CD4-positive, alpha-beta T cell treated with Interleukin-17A for 1 hour (primary cell): Measurements from ENCODE around the gene TCP11L1.
A peak's percentile ranks its signal among the peaks of the same experiment; 100 is the strongest.
"Not testable (repeated sequence)": the region's sequence is repeated elsewhere in the genome, so short reads cannot be mapped to it uniquely, and the experiment has no call there.

Experiments used
- DNase-seq: peaks from one replicate; pipeline ENCODE4 v3.0.0-alpha.2; 2020

Gene TCP11L1

GRCh38 chr11:33039274-33040032, at the start of gene TCP11L1:
Gene TCP11L1, plus strand, starts transcription at chr11:33039572. Its CDS starts 4,202 bp downstream, at chr11:33043774.
- DNase-seq: peak; percentile 82

- no peak for DNase-seq
Measured at GRCh38 chr11:32990481-32990880, 48.9 kb upstream of the TCP11L1 start.

- DNase-seq: no peak
Measured at GRCh38 chr11:32991427-32991826, 47.9 kb upstream of the TCP11L1 start.

- DNase-seq: no peak
Measured at GRCh38 chr11:32991898-32992297, 47.5 kb upstream of the TCP11L1 start.

GRCh38 chr11:33000181-33000580, 39.2 kb upstream of the TCP11L1 start:
- no peak for DNase-seq

GRCh38 chr11:33001281-33001680, 38.1 kb upstream of the TCP11L1 start:
- DNase-seq: no peak

GRCh38 chr11:33001751-33002542, 37.4 kb upstream of the TCP11L1 start:
- no peak for DNase-seq

GRCh38 chr11:33005175-33005574, 34.2 kb upstream of the TCP11L1 start:
- peak; percentile 55 for DNase-seq

- no peak for DNase-seq
Measured at GRCh38 chr11:33006010-33006409, 33.4 kb upstream of the TCP11L1 start.

- no peak for DNase-seq
Measured at GRCh38 chr11:33013755-33014154, 25.6 kb upstream of the TCP11L1 start.

GRCh38 chr11:33015621-33016551, 23.5 kb upstream of the TCP11L1 start, which contains the start of gene DEPDC7:
Gene DEPDC7, plus strand, starts transcription at chr11:33015878. Its CDS starts 78 bp downstream, at chr11:33015956.
- peak; percentile 78 for DNase-seq

GRCh38 chr11:33016654-33017053, 22.7 kb upstream of the TCP11L1 start:
- no peak for DNase-seq

GRCh38 chr11:33017478-33017877, 21.9 kb upstream of the TCP11L1 start:
- DNase-seq: no peak

- no peak for DNase-seq
Measured at GRCh38 chr11:33017965-33018364, 21.4 kb upstream of the TCP11L1 start.

GRCh38 chr11:33018840-33019239, 20.5 kb upstream of the TCP11L1 start:
- DNase-seq: no peak

GRCh38 chr11:33021501-33021900, 17.9 kb upstream of the TCP11L1 start:
- no peak for DNase-seq

- no peak for DNase-seq
Measured at GRCh38 chr11:33021937-33022336, 17.4 kb upstream of the TCP11L1 start.

GRCh38 chr11:33025339-33025722, 14.0 kb upstream of the TCP11L1 start:
- no peak for DNase-seq

GRCh38 chr11:33027233-33027632, 12.1 kb upstream of the TCP11L1 start:
- no peak for DNase-seq

- DNase-seq: no peak
Measured at GRCh38 chr11:33027846-33028536, 11.4 kb upstream of the TCP11L1 start.

- no peak for DNase-seq
Measured at GRCh38 chr11:33028537-33028914, 10.8 kb upstream of the TCP11L1 start.

- not testable (repeated sequence) for DNase-seq
Measured at GRCh38 chr11:33029218-33029617, 10.2 kb upstream of the TCP11L1 start.
